HCT116 (cell line): Measurements from ENCODE around the gene XRCC3.

Source experiments
- ATF3 ChIP-seq: IDR thresholded peaks from 2 replicates; pipeline ENCODE4 v1.6.1; 2012
- CTCF ChIP-seq, 3 experiments: fragments of 200-600 bp in 1 of 3; sonication (generic) in 1 of 3; IDR thresholded peaks in 2 of 3; conservative IDR thresholded peaks in 1 of 3; 2 replicates each; pipeline ENCODE4 v1.5.1; 2012 to 2017; ENCODE audit warnings: low read depth in 2 of 3, low read length in 2 of 3, antibody characterized with exemption in 1 of 3, borderline replicate concordance in 1 of 3, control low read depth in 1 of 3, mild to moderate bottlenecking in 1 of 3, mixed read lengths in 1 of 3, mixed run types in 1 of 3, moderate library complexity in 1 of 3; ENCODE audit not compliant: insufficient read depth in 1 of 3
- POLR2A ChIP-seq: IDR thresholded peaks from 2 replicates; pipeline ENCODE4 v1.7.0; 2011; ENCODE audit warnings: borderline replicate concordance; ENCODE audit not compliant: insufficient read depth, insufficient read length; ENCODE audit errors: extremely low read depth
- POLR2AphosphoS5 ChIP-seq: IDR thresholded peaks from 2 replicates; pipeline ENCODE4 v1.6.1; 2011; ENCODE audit warnings: mild to moderate bottlenecking, low read depth, low read length, moderate library complexity
- REST ChIP-seq: IDR thresholded peaks from 2 replicates; pipeline ENCODE4 v1.6.1; 2012; ENCODE audit warnings: low read depth

GRCh38 chr14:103733651-103734050 is 18.4 kb upstream of the XRCC3 start:
- no peak for TF ChIP-seq CTCF (IDR thresholded peaks at IDR 0.05 in 2 of 3, conservative IDR thresholded peaks at IDR 0.05 in 1 of 3; ENCODE audit: borderline replicate concordance in 1 of 3, insufficient read depth in 1 of 3, low read depth in 2 of 3, low read length in 2 of 3)
- TF ChIP-seq REST = no peak
- TF ChIP-seq POLR2AphosphoS5 = no peak
- TF ChIP-seq ATF3 = no peak
- no peak for TF ChIP-seq POLR2A
